ENCODE measurements around the gene HPS1. TPM values are rescaled to one million over a fixed set of nuclear protein-coding genes. Genes with fewer than 3 reads are reported as not detected.

HPS1 gene
- total RNA-seq, 1 donor from 2014 or later, result 34.7 TPM

Small RNA genes lying within 50 kb of the gene (microRNA-seq; reads per million reads assigned to microRNA genes)
- gene MIR1287, result 180 reads per million, percentile 70 among the genes with 10 or more reads in this experiment
- 2.5 reads per million for gene MIR4685

Other genes with a start within 250 kb of the HPS1 start
- 26.6 and 41.2 TPM in 2 replicates for gene LOXL4, start 178.7 kb downstream of the HPS1 start, total RNA-seq
- 4.5 TPM in 2 replicates for gene PYROXD2, start 31.8 kb downstream of the HPS1 start, total RNA-seq